SK-N-SH treated with all-trans-retinoic acid at 6 μM for 48 hours (cell line): ENCODE data around the gene MYO7A.

Experiments
- ATAC-seq: fragments of 200-7000 bp; cut with Tn5 transposase; 3 replicates; pipeline ENCODE4 v1.9.1; 2020; ENCODE audit warnings: mild to moderate bottlenecking, moderate library complexity
- ARNTL ChIP-seq: fragments of 450-650 bp; formaldehyde crosslinking; IDR thresholded peaks from 2 replicates; pipeline ENCODE4 v1.5.0; 2020; ENCODE audit warnings: low read depth, mild to moderate bottlenecking, moderate library complexity, borderline replicate concordance
- BACH2 ChIP-seq: fragments of 250-450 bp; sonication (Bioruptor Pico); IDR thresholded peaks from 2 replicates; pipeline ENCODE4 v1.9.0; 2021; ENCODE audit warnings: mild to moderate bottlenecking, borderline replicate concordance
- CREB5 ChIP-seq: fragments of 250-450 bp; sonication (Bioruptor Pico); IDR thresholded peaks from 2 replicates; pipeline ENCODE4 v1.5.1; 2020; ENCODE audit warnings: low read depth, mild to moderate bottlenecking, moderate library complexity
- CSDC2 ChIP-seq: fragments of 250-450 bp; sonication (Bioruptor Pico); IDR thresholded peaks from 2 replicates; pipeline ENCODE4 v1.5.0; 2020; ENCODE audit warnings: mild to moderate bottlenecking, moderate library complexity
- ESRRG ChIP-seq: fragments of 250-450 bp; sonication (Bioruptor Pico); IDR thresholded peaks from 2 replicates; pipeline ENCODE4 v1.6.1; 2021; ENCODE audit warnings: mild to moderate bottlenecking
- GLIS3 ChIP-seq: fragments of 250-450 bp; sonication (Bioruptor Pico); IDR thresholded peaks from 2 replicates; pipeline ENCODE4 v1.5.0; 2020; ENCODE audit warnings: mild to moderate bottlenecking, moderate library complexity
- OSR1 ChIP-seq: fragments of 250-450 bp; sonication (Bioruptor Pico); IDR thresholded peaks from 2 replicates; pipeline ENCODE4 v1.8.0; 2022; ENCODE audit warnings: moderate library complexity, mild to moderate bottlenecking, inconsistent platforms
- RARB ChIP-seq: fragments of 250-450 bp; sonication (Bioruptor Pico); IDR thresholded peaks from 2 replicates; pipeline ENCODE4 v1.8.0; 2021; ENCODE audit warnings: mild to moderate bottlenecking, moderate library complexity
- SNAI2 ChIP-seq: fragments of 250-450 bp; sonication (Bioruptor Pico); IDR thresholded peaks from 2 replicates; pipeline ENCODE4 v1.5.0; 2020; ENCODE audit warnings: mild to moderate bottlenecking, moderate library complexity
- TOX ChIP-seq: fragments of 250-450 bp; sonication (Bioruptor Pico); IDR thresholded peaks from 2 replicates; pipeline ENCODE4 v1.8.0; 2021; ENCODE audit warnings: mild to moderate bottlenecking, moderate library complexity, borderline replicate concordance
- ZC3H10 ChIP-seq: fragments of 250-450 bp; sonication (Bioruptor Pico); IDR thresholded peaks from 2 replicates; pipeline ENCODE4 v1.5.1; 2021; ENCODE audit warnings: mild to moderate bottlenecking, moderate library complexity
- ZFP3 ChIP-seq: fragments of 250-450 bp; sonication (Bioruptor Pico); IDR thresholded peaks from 2 replicates; pipeline ENCODE4 v1.5.0; 2020; ENCODE audit warnings: mild to moderate bottlenecking, moderate library complexity
- ZFP30 ChIP-seq: fragments of 450-650 bp; formaldehyde crosslinking; IDR thresholded peaks from 2 replicates; pipeline ENCODE4 v1.5.0; 2022; ENCODE audit warnings: mild to moderate bottlenecking, moderate library complexity
- ZNF565 ChIP-seq: fragments of 450-650 bp; formaldehyde crosslinking; conservative IDR thresholded peaks from 2 replicates; pipeline ENCODE4 v1.5.0; 2020; ENCODE audit warnings: low read depth, mild to moderate bottlenecking, moderate library complexity
- ZNF70 ChIP-seq: fragments of 450-650 bp; formaldehyde crosslinking; IDR thresholded peaks from 2 replicates; pipeline ENCODE4 v1.5.0; 2020; ENCODE audit warnings: mild to moderate bottlenecking, moderate library complexity
- ZNF8 ChIP-seq: fragments of 450-650 bp; formaldehyde crosslinking; IDR thresholded peaks from 2 replicates; pipeline ENCODE4 v1.5.0; 2020; ENCODE audit warnings: mild to moderate bottlenecking, moderate library complexity
- TF ChIP-seq, protein P1 (sequence below): fragments of 250-450 bp; sonication (Bioruptor Pico); IDR thresholded peaks from 2 replicates; pipeline ENCODE4 v1.8.0; 2021; ENCODE audit warnings: low read depth, mild to moderate bottlenecking, moderate library complexity, borderline replicate concordance
- TF ChIP-seq, protein P2 (sequence below): fragments of 250-450 bp; sonication (Bioruptor Pico); IDR thresholded peaks from 2 replicates; pipeline ENCODE4 v1.8.0; 2020; ENCODE audit warnings: mild to moderate bottlenecking, moderate library complexity, borderline replicate concordance
- TF ChIP-seq, protein P3 (sequence below): fragments of 250-450 bp; sonication (Bioruptor Pico); IDR thresholded peaks from 2 replicates; pipeline ENCODE4 v1.5.1; 2021; ENCODE audit warnings: mild to moderate bottlenecking, moderate library complexity

Gene MYO7A

DNA sequence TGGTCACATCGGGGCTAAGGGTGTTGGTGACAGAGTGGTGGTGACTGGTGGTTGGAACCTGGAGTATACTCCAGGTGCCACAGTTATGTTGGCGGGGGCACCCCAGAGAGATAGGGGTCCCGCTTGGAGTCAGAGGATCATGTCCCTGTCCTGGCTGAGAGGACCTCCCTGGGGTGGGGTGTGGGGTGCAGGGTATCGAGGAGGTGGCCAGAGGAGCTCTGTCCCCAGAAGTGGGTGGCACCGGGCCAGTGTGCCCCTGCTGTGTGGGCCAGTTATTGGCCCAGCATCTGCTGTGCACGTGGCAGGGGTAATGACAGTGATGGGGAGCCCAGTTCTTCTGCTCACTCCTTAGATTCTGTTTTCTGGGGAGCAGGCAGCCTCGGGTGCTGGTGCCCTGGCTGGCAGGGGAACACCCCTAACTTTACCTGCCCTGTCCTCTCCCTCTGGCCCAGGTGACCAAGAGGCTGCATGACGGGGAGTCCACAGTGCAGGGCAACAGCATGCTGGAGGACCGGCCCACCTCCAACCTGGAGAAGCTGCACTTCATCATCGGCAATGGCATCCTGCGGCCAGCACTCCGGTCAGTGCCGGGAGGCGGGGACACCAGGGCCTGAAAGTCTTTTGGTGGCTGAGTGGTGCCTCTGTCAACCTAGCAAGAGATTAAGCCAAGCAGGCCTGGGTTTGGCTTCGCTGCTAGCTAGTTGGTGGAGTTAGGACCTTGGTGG lies 56.3 kb downstream of the MYO7A start:
- no peak for TF ChIP-seq ZC3H10 (CRISPR knock-in tag)
- ATAC-seq = no peak

- no peak for ATAC-seq
- no peak for TF ChIP-seq ZC3H10 (CRISPR knock-in tag)
- TF ChIP-seq RARB (CRISPR knock-in tag) = no peak
- TF ChIP-seq, protein P1, sequence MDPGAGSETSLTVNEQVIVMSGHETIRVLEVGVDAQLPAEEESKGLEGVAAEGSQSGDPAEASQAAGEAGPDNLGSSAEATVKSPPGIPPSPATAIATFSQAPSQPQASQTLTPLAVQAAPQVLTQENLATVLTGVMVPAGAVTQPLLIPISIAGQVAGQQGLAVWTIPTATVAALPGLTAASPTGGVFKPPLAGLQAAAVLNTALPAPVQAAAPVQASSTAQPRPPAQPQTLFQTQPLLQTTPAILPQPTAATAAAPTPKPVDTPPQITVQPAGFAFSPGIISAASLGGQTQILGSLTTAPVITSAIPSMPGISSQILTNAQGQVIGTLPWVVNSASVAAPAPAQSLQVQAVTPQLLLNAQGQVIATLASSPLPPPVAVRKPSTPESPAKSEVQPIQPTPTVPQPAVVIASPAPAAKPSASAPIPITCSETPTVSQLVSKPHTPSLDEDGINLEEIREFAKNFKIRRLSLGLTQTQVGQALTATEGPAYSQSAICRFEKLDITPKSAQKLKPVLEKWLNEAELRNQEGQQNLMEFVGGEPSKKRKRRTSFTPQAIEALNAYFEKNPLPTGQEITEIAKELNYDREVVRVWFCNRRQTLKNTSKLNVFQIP (CRISPR knock-in tag) = no peak
- no peak for TF ChIP-seq ARNTL (CRISPR knock-in tag)
- no peak for TF ChIP-seq ZFP30 (CRISPR knock-in tag)
- no peak for TF ChIP-seq BACH2 (CRISPR knock-in tag)
- TF ChIP-seq OSR1 (CRISPR knock-in tag) = no peak
- no peak for TF ChIP-seq GLIS3 (CRISPR knock-in tag)
- no peak for TF ChIP-seq SNAI2
- TF ChIP-seq, protein P2, sequence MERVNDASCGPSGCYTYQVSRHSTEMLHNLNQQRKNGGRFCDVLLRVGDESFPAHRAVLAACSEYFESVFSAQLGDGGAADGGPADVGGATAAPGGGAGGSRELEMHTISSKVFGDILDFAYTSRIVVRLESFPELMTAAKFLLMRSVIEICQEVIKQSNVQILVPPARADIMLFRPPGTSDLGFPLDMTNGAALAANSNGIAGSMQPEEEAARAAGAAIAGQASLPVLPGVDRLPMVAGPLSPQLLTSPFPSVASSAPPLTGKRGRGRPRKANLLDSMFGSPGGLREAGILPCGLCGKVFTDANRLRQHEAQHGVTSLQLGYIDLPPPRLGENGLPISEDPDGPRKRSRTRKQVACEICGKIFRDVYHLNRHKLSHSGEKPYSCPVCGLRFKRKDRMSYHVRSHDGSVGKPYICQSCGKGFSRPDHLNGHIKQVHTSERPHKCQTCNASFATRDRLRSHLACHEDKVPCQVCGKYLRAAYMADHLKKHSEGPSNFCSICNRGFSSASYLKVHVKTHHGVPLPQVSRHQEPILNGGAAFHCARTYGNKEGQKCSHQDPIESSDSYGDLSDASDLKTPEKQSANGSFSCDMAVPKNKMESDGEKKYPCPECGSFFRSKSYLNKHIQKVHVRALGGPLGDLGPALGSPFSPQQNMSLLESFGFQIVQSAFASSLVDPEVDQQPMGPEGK = no peak
- no peak for TF ChIP-seq ZFP3 (CRISPR knock-in tag)
- TF ChIP-seq CREB5 (CRISPR knock-in tag) = no peak
Observed at GRCh38 chr11:77186302-77186701, 58.3 kb downstream of the MYO7A start.

- TF ChIP-seq, protein P1 (CRISPR knock-in tag) = no peak
- TF ChIP-seq RARB (CRISPR knock-in tag) = no peak
- no peak for TF ChIP-seq ZFP3 (CRISPR knock-in tag)
- no peak for TF ChIP-seq ZNF565 (CRISPR knock-in tag)
- TF ChIP-seq ZNF70 (CRISPR knock-in tag) = no peak
- TF ChIP-seq CSDC2 (CRISPR knock-in tag) = no peak
- TF ChIP-seq, all 23 proteins: peak for 0
- no peak for ATAC-seq
Observed at GRCh38 chr11:77187111-77187750, 59.2 kb downstream of the MYO7A start.

DNA sequence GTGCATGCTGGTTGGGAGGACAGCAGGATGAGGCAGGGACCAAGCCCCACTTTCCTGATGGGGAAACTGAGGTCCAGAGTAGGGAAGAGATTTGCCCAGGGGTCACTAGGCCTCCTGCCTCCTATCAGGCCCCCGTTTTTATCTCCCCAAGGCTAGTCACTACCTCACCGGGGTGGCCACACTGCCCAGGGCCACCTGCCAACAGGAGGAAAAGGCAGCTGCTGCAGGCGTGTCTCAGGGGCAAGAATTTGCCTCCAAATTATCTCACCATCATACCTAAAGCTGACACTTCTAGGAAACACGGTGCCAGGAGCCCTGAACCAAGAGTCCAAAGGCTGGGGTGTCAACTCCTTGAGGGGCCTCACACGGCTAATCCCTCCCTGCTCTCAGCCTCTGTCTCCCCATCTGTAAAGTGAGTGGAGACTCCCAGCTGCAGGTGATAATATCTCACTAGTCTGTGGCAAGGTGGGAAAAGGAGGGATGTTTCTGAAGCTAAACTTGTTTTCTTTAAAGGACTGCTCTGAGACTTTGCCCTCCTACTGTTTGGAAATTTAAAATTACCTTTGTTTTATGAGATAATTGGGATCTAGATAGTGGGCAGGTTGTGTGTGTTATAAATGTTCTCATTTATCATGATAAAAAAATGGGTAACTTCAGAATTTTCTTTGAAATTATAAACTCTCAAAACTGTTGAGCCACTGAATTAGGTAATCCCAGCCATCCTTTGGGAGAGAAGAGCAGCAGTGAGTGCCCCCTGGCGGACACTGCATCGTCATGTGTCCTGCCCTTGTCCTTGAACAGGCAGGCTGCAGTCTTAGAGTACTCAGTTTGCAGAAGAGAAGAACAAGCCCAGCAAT lies 60.0 kb downstream of the MYO7A start:
- TF ChIP-seq CREB5 (CRISPR knock-in tag) = no peak
- TF ChIP-seq ZFP3 (CRISPR knock-in tag) = no peak
- no peak for TF ChIP-seq ESRRG (CRISPR knock-in tag)
- TF ChIP-seq ARNTL (CRISPR knock-in tag) = no peak
- TF ChIP-seq ZNF565 (CRISPR knock-in tag) = no peak
- TF ChIP-seq, protein P3, sequence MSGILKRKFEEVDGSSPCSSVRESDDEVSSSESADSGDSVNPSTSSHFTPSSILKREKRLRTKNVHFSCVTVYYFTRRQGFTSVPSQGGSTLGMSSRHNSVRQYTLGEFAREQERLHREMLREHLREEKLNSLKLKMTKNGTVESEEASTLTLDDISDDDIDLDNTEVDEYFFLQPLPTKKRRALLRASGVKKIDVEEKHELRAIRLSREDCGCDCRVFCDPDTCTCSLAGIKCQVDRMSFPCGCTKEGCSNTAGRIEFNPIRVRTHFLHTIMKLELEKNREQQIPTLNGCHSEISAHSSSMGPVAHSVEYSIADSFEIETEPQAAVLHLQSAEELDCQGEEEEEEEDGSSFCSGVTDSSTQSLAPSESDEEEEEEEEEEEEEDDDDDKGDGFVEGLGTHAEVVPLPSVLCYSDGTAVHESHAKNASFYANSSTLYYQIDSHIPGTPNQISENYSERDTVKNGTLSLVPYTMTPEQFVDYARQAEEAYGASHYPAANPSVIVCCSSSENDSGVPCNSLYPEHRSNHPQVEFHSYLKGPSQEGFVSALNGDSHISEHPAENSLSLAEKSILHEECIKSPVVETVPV (CRISPR knock-in tag) = no peak
- TF ChIP-seq ZNF8 (CRISPR knock-in tag) = no peak
- TF ChIP-seq BACH2 (CRISPR knock-in tag) = no peak
- no peak for TF ChIP-seq OSR1 (CRISPR knock-in tag)
- TF ChIP-seq ZNF70 (CRISPR knock-in tag) = no peak
- TF ChIP-seq, protein P2 = no peak
- TF ChIP-seq TOX (CRISPR knock-in tag) = no peak
- TF ChIP-seq GLIS3 (CRISPR knock-in tag) = no peak
- ATAC-seq = peak; percentile 98
